Measurements from ENCODE around the gene TLE5.

DNA sequence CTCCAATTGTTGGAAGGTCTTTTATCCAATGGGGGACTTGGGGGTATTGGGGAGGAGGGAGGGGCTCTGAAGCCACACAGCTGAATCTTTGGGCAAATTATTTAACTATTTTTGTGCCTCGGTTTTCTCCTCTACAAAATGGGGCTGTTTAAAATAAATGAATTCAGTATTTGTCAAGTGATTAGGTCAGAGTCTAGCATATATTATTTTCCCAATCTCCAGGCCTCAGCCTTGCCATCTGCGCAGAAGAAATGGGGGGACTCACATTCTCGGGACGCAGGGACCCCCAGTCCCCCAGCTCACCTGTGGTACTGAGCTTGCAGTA, 1.5 kb downstream of the TLE5 start:
- TF ChIP-seq SIN3A (IDR thresholded peaks at IDR 0.05; ENCODE audit: borderline replicate concordance, insufficient read depth, low read length), result no peak
- TF ChIP-seq, protein P1, sequence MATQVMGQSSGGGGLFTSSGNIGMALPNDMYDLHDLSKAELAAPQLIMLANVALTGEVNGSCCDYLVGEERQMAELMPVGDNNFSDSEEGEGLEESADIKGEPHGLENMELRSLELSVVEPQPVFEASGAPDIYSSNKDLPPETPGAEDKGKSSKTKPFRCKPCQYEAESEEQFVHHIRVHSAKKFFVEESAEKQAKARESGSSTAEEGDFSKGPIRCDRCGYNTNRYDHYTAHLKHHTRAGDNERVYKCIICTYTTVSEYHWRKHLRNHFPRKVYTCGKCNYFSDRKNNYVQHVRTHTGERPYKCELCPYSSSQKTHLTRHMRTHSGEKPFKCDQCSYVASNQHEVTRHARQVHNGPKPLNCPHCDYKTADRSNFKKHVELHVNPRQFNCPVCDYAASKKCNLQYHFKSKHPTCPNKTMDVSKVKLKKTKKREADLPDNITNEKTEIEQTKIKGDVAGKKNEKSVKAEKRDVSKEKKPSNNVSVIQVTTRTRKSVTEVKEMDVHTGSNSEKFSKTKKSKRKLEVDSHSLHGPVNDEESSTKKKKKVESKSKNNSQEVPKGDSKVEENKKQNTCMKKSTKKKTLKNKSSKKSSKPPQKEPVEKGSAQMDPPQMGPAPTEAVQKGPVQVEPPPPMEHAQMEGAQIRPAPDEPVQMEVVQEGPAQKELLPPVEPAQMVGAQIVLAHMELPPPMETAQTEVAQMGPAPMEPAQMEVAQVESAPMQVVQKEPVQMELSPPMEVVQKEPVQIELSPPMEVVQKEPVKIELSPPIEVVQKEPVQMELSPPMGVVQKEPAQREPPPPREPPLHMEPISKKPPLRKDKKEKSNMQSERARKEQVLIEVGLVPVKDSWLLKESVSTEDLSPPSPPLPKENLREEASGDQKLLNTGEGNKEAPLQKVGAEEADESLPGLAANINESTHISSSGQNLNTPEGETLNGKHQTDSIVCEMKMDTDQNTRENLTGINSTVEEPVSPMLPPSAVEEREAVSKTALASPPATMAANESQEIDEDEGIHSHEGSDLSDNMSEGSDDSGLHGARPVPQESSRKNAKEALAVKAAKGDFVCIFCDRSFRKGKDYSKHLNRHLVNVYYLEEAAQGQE (IDR thresholded peaks at IDR 0.05; ENCODE audit: insufficient read depth in 1 of 2, low read depth in 2 of 2, low read length in 2 of 2), result no peak

Measured in PFSK-1 (cell line).